Measurements from ENCODE around the gene JAK3.

The JAK3 gene

DNA sequence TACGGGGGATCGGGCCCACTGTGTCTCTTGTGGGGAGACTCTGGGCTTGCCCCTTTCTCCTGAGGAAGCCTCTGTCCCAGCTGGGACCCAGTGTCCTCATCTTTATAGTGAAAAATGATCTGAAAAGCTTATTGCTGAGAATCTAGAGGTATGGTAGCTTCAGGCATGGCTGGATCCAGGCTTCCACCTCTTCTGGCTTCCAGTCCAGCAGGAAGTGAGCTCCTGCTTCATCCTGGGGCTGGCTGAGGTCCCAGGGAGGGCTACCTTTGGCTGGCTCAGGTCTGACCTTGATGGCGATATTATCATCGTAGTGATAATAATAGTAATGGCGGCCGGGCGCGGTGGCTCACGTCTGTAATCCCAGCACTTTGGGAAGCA, 27.0 kb upstream of the JAK3 start:
- Histone ChIP-seq H2AFZ (ENCODE audit: low read length) (no peak overlapping the region), H3K9me2 (ENCODE audit: low read depth, low read length) (no peaks in the 10 kb centered on the region), H3K4me1 (ENCODE audit: insufficient read depth, low read length, severe bottlenecking) (peaks cover 6% of the 10 kb centered on the region), H3K79me2 (ENCODE audit: insufficient read depth, low read length) (no peaks in the 10 kb centered on the region), H3K9ac (ENCODE audit: low read length) (no peak overlapping the region), H3K9me3 (ENCODE audit: low read length) (no peaks in the 10 kb centered on the region), H4K20me1 (ENCODE audit: insufficient read depth, low read length) (no peaks in the 10 kb centered on the region), H3K36me3 (ENCODE audit: insufficient read depth, low read length) (no peaks in the 10 kb centered on the region), H3K4me3 (ENCODE audit: low read depth, low read length, poor library complexity, severe bottlenecking) (no peak overlapping the region), H3F3A (ENCODE audit: insufficient read depth, low read length) (no peaks in the 10 kb centered on the region), H3K27me3 (ENCODE audit: insufficient read depth, low read length) (peaks cover 10% of the 10 kb centered on the region), H3K4me2 (ENCODE audit: low read length) (no peak overlapping the region), H3K27ac (ENCODE audit: low read depth, low read length, poor library complexity, severe bottlenecking) (no peak overlapping the region)
- no peak for TF ChIP-seq EZH2 (IDR thresholded peaks at IDR 0.05; ENCODE audit: borderline replicate concordance, low read length)
- TF ChIP-seq, protein P1, sequence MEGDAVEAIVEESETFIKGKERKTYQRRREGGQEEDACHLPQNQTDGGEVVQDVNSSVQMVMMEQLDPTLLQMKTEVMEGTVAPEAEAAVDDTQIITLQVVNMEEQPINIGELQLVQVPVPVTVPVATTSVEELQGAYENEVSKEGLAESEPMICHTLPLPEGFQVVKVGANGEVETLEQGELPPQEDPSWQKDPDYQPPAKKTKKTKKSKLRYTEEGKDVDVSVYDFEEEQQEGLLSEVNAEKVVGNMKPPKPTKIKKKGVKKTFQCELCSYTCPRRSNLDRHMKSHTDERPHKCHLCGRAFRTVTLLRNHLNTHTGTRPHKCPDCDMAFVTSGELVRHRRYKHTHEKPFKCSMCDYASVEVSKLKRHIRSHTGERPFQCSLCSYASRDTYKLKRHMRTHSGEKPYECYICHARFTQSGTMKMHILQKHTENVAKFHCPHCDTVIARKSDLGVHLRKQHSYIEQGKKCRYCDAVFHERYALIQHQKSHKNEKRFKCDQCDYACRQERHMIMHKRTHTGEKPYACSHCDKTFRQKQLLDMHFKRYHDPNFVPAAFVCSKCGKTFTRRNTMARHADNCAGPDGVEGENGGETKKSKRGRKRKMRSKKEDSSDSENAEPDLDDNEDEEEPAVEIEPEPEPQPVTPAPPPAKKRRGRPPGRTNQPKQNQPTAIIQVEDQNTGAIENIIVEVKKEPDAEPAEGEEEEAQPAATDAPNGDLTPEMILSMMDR (IDR thresholded peaks at IDR 0.05; ENCODE audit: low read length), result no peak

DNA sequence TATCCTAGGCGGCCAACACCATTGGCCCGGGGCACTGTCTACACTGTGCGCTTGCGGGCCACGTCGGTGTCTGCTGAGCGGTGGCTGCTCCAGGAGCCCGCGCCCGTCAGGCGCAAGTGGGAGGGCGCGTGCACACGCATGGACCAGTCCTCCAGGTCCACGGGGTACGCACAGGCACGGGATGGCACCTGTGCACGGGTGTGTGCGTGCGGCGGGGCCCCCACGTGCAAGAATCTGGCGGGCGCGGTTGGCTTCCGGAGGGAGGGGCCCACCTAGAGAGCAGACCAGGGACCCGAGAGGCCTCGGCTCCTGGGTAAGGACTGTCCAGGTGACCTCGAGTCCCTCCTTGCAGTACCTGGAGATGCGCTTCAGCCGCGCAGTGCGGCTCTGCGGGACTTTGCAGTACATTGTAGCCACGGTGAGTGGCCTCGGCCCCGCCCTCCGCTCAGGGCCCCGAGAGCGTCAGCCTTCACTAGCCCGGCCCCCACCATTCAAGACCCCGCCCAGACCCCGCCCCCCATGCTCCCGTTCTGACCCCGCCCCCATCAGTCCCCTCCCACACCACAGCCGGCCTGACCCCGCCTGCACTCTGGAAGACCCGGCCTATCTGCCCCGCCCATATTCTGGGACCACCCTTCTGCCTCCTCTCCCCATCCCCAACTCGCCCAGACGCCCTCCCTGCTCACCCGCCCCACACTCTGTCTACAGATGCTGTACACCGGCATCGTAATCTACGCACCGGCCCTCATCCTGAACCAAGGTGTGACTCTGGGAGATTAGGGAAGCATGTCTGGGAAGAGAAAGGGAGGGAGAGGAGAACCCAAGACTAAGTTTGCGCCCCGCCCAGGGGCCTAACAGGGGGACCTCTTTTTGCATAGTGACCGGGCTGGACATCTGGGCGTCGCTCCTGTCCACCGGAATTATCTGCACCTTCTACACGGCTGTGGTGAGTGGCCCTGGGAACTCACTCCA, 26.3 kb upstream of the JAK3 start:
- H3K4me1 ChIP-seq (ENCODE audit: insufficient read depth, low read length, severe bottlenecking), result peaks cover 6% of the 10 kb centered on the region
- H2AFZ ChIP-seq (ENCODE audit: low read length), result 0 out of 2 replicates have a peak overlapping the region, but pooled peaks have one; percentile 45
- no peak overlapping the region for H3K27ac ChIP-seq (ENCODE audit: low read depth, low read length, poor library complexity, severe bottlenecking)
- no peaks in the 10 kb centered on the region for H3K9me3 ChIP-seq (ENCODE audit: low read length)
- H4K20me1 ChIP-seq (ENCODE audit: insufficient read depth, low read length), result no peaks in the 10 kb centered on the region
- no peaks in the 10 kb centered on the region for H3K9me2 ChIP-seq (ENCODE audit: low read depth, low read length)
- H3F3A ChIP-seq (ENCODE audit: insufficient read depth, low read length), result no peaks in the 10 kb centered on the region
- H3K4me2 ChIP-seq (ENCODE audit: low read length), result peak overlapping the region; percentile 80
- H3K27me3 ChIP-seq (ENCODE audit: insufficient read depth, low read length), result peaks cover 4% of the 10 kb centered on the region; the same call in 1 of the 2 replicates
- peak overlapping the region; percentile 42; the same call in 1 of the 2 replicates for H3K9ac ChIP-seq (ENCODE audit: low read length)
- H3K4me3 ChIP-seq (ENCODE audit: low read depth, low read length, poor library complexity, severe bottlenecking), result peak overlapping the region; percentile 60
- no peak for TF ChIP-seq EZH2 (IDR thresholded peaks at IDR 0.05; ENCODE audit: borderline replicate concordance, low read length)
- TF ChIP-seq, protein P1 (IDR thresholded peaks at IDR 0.05; ENCODE audit: low read length), result no peak
- H3K79me2 ChIP-seq (ENCODE audit: insufficient read depth, low read length), result no peaks in the 10 kb centered on the region
- H3K36me3 ChIP-seq (ENCODE audit: insufficient read depth, low read length), result no peaks in the 10 kb centered on the region

DNA sequence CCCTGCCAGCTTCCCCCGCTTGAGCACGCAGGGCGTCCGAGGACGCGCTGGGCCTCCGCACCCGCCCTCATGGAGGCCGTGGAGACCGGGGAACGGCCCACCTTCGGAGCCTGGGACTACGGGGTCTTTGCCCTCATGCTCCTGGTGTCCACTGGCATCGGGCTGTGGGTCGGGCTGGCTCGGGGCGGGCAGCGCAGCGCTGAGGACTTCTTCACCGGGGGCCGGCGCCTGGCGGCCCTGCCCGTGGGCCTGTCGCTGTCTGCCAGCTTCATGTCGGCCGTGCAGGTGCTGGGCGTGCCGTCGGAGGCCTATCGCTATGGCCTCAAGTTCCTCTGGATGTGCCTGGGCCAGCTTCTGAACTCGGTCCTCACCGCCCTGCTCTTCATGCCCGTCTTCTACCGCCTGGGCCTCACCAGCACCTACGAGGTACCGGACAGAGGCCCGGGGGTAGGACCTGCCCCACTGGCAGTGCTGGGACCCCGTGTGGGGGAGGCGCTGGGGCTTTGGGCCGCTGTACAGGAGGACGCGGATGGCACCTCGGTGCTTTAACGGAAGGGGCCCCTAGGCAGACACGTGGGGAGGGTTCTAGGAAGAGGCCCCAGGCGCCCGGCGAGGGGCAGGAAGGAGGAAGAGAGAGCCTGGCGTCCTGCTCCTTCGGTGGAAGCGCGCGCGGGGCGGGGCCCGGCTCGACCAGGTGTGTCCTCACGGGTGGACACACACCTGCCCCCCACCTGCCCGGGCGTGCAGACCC, 24.6 kb upstream of the JAK3 start:
- peaks cover 4% of the 10 kb centered on the region; the same call in 1 of the 2 replicates for H3K27me3 ChIP-seq (ENCODE audit: insufficient read depth, low read length)
- TF ChIP-seq, protein P1 (IDR thresholded peaks at IDR 0.05; ENCODE audit: low read length), result no peak
- TF ChIP-seq EZH2 (IDR thresholded peaks at IDR 0.05; ENCODE audit: borderline replicate concordance, low read length), result no peak
- H3K4me3 ChIP-seq (ENCODE audit: low read depth, low read length, poor library complexity, severe bottlenecking), result no peak overlapping the region
- no peaks in the 10 kb centered on the region for H3K9me2 ChIP-seq (ENCODE audit: low read depth, low read length)
- peaks cover 6% of the 10 kb centered on the region for H3K4me1 ChIP-seq (ENCODE audit: insufficient read depth, low read length, severe bottlenecking)
- H3K9me3 ChIP-seq (ENCODE audit: low read length), result no peaks in the 10 kb centered on the region
- no peaks in the 10 kb centered on the region for H3K79me2 ChIP-seq (ENCODE audit: insufficient read depth, low read length)
- H3K4me2 ChIP-seq (ENCODE audit: low read length), result 0 out of 2 replicates have a peak overlapping the region, but pooled peaks have one; percentile 12
- no peak overlapping the region for H3K9ac ChIP-seq (ENCODE audit: low read length)
- no peaks in the 10 kb centered on the region for H3F3A ChIP-seq (ENCODE audit: insufficient read depth, low read length)
- no peak overlapping the region for H3K27ac ChIP-seq (ENCODE audit: low read depth, low read length, poor library complexity, severe bottlenecking)
- no peak overlapping the region for H2AFZ ChIP-seq (ENCODE audit: low read length)
- no peaks in the 10 kb centered on the region for H3K36me3 ChIP-seq (ENCODE audit: insufficient read depth, low read length)
- no peaks in the 10 kb centered on the region for H4K20me1 ChIP-seq (ENCODE audit: insufficient read depth, low read length)
